CD14-positive monocyte (primary cell): ENCODE data around the gene BNC2. TPM values are rescaled to one million over a fixed set of nuclear protein-coding genes. Genes with fewer than 3 reads are reported as not detected.

ENCODE experiments used
- DNase-seq, 3 donors: peaks; one replicate each; pipeline ENCODE4 v3.0.0-alpha.2; 2011 to 2022
- H2AFZ ChIP-seq: 2 replicates; pipeline ENCODE4 v1.6.0; 2012; ENCODE audit warnings: mild to moderate bottlenecking, low read depth, low read length, inconsistent platforms; ENCODE audit not compliant: insufficient read depth, poor library complexity, severe bottlenecking
- H3K27ac ChIP-seq, 2 donors: 1 replicate in 1 of 2; 2 replicates in 1 of 2; pipeline ENCODE4 v1.5.1; 2012 to 2013; ENCODE audit warnings: low read length in 2 of 2, control low read depth in 1 of 2, inconsistent platforms in 1 of 2, low read depth in 1 of 2, mild to moderate bottlenecking in 1 of 2
- H3K27me3 ChIP-seq, 2 donors: one replicate each; pipeline versions ENCODE4 v1.6.0 to v1.6.1; 2011 to 2013; ENCODE audit warnings: low read length in 2 of 2; ENCODE audit not compliant: control insufficient read depth in 2 of 2, insufficient read depth in 2 of 2
- H3K36me3 ChIP-seq, 2 donors: replicated peaks in 1 of 2; 1 replicate in 1 of 2; 2 replicates in 1 of 2; pipeline versions ENCODE4 v1.5.1 to v1.6.1; 2012 to 2013; ENCODE audit warnings: low read length in 2 of 2, control low read depth in 1 of 2, inconsistent platforms in 1 of 2, mild to moderate bottlenecking in 1 of 2; ENCODE audit not compliant: insufficient read depth in 2 of 2, control insufficient read depth in 1 of 2
- H3K4me1 ChIP-seq, 2 donors: 1 replicate in 1 of 2; 2 replicates in 1 of 2; pipeline versions ENCODE4 v1.5.1 to v1.6.1; 2012 to 2013; ENCODE audit warnings: low read length in 2 of 2, control low read depth in 1 of 2, inconsistent platforms in 1 of 2, mild to moderate bottlenecking in 1 of 2, moderate library complexity in 1 of 2; ENCODE audit not compliant: insufficient read depth in 2 of 2, control insufficient read depth in 1 of 2
- H3K4me2 ChIP-seq: replicated peaks from 2 replicates; pipeline ENCODE3; 2012; ENCODE audit warnings: low read length, moderate library complexity, mild to moderate bottlenecking; ENCODE audit not compliant: poor library complexity, severe bottlenecking; ENCODE audit errors: extremely low read depth
- H3K4me3 ChIP-seq, 3 experiments: fragments of 200-600 bp in 1 of 3; sonication (generic) in 1 of 3; replicated peaks in 1 of 3; 1 replicate in 2 of 3; 2 replicates in 1 of 3; pipeline ENCODE4 v1.5.1; 2011 to 2013; ENCODE audit warnings: low read length in 3 of 3, mild to moderate bottlenecking in 3 of 3, control low read depth in 2 of 3, low read depth in 2 of 3, inconsistent platforms in 1 of 3, moderate library complexity in 1 of 3
- H3K79me2 ChIP-seq: 2 replicates; pipeline ENCODE4 v1.6.0; 2012; ENCODE audit warnings: mild to moderate bottlenecking, control low read depth, inconsistent platforms, low read length, moderate library complexity; ENCODE audit not compliant: insufficient read depth
- H3K9ac ChIP-seq: 2 replicates; pipeline ENCODE4 v1.6.0; 2017; ENCODE audit warnings: low read length, mild to moderate bottlenecking; ENCODE audit not compliant: insufficient read depth, poor library complexity, severe bottlenecking
- H3K9me3 ChIP-seq, 2 donors: replicated peaks in 1 of 2; 1 replicate in 1 of 2; 2 replicates in 1 of 2; pipeline versions ENCODE4 v1.5.1 to v1.6.1; 2012 to 2013; ENCODE audit warnings: low read length in 2 of 2, control low read depth in 1 of 2; ENCODE audit not compliant: control insufficient read depth in 1 of 2, insufficient read depth in 1 of 2
- H4K20me1 ChIP-seq: 2 replicates; pipeline ENCODE4 v1.6.0; 2012; ENCODE audit warnings: mild to moderate bottlenecking, low read length, control low read depth, moderate library complexity; ENCODE audit not compliant: insufficient read depth
- H3K27ac Mint-ChIP-seq, 7 donors: one replicate each; pipeline ENCODE4 v1.8.0; 2020; ENCODE audit warnings: mild to moderate bottlenecking in 7 of 7, mixed read lengths in 7 of 7, moderate library complexity in 6 of 7, inconsistent platforms in 2 of 7
- H3K27me3 Mint-ChIP-seq, 3 donors: one replicate each; pipeline ENCODE4 v1.8.0; 2021 to 2022; ENCODE audit warnings: low read depth in 3 of 3, mild to moderate bottlenecking in 3 of 3, mixed read lengths in 3 of 3, moderate library complexity in 3 of 3, inconsistent platforms in 1 of 3
- H3K36me3 Mint-ChIP-seq, 2 donors: one replicate each; pipeline ENCODE4 v1.8.0; 2020; ENCODE audit warnings: mixed read lengths in 2 of 2, inconsistent platforms in 1 of 2, mild to moderate bottlenecking in 1 of 2
- H3K4me1 Mint-ChIP-seq: one replicate; pipeline ENCODE4 v1.8.0; 2020; ENCODE audit warnings: mild to moderate bottlenecking, mixed read lengths
- H3K4me3 Mint-ChIP-seq, 2 donors: one replicate each; pipeline ENCODE4 v1.8.0; 2020; ENCODE audit warnings: mild to moderate bottlenecking in 2 of 2, mixed read lengths in 2 of 2, moderate library complexity in 1 of 2
- H3K9me3 Mint-ChIP-seq, 7 donors: one replicate each; pipeline ENCODE4 v1.8.0; 2020 to 2022; ENCODE audit warnings: mixed read lengths in 7 of 7, mild to moderate bottlenecking in 6 of 7, moderate library complexity in 6 of 7, inconsistent platforms in 2 of 7
- WGBS: methylation state at CpG from one replicate; pipeline ENCODE4 v1.1.5; 2013; ENCODE audit warnings: missing lambda C conversion rate; ENCODE audit not compliant: insufficient coverage; 5-methylcytosine and 5-hydroxymethylcytosine counted together
- intact Hi-C, 2 donors: fragments of 100-400 bp; cut with micrococcal nuclease; formaldehyde crosslinking; loops; one replicate each; pipeline versions ENCODE4 v1.15.0 to v1.15.1; 2023
- polyA plus RNA-seq, 3 donors: library from polyadenylated mRNA; depleted of rRNA in 1 of 3; unstranded in 2 of 3; stranded (reverse) in 1 of 3; fragments of 300-500 nt in 2 of 3; fragments of >200 nt in 1 of 3; fragmentation: Illumina TruSeq in 2 of 3; gene quantifications; 1 replicate in 2 of 3; 2 replicates in 1 of 3; pipeline ENCODE4 v1.2.3, GENCODE V29; 2012 to 2021
- TF ChIP-seq, protein P1 (sequence below): fragments of 200-600 bp; IDR thresholded peaks from one replicate; pipeline ENCODE4 v1.8.0; 2022; ENCODE audit warnings: antibody characterized with exemption, mild to moderate bottlenecking

BNC2 gene
- polyA plus RNA-seq, 3 donors = 0.01 TPM; not detected in 2

DNA sequence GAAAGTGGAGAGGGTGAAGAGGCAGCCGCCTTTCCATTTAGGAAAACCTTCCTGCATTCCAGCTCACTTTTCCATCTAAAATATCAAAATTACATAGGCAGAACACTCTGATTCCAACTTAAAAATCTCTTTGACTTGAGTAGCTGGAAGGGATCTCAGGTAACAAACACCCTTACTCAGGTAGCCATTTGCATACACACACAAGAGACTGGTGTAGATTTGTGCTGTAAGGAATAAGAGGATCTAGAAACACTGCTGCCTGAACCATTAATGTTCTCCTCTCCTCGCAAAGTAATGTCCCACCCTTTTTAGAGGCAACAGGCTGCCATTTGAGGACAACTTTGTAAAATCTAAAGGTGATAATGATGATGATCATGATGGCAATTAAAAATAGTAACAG, 53.5 kb downstream of the BNC2 start:
- Mint-ChIP-seq H3K4me3 (no peak overlapping the region), H3K4me1 (no peaks in the 10 kb centered on the region), H3K27me3 (peaks cover 0 to 3% (median 2%) of the 10 kb centered on the region in 3 donors), H3K36me3 (no peaks in the 10 kb centered on the region), H3K9me3 (peaks cover 0 to 5% (median 0%) of the 10 kb centered on the region in 7 donors), H3K27ac (no peak overlapping the region)
- no peak for DNase-seq
- no CpG with 5 or more reads among the region's 2 CpGs for WGBS
- Histone ChIP-seq H3K36me3 (no peaks in the 10 kb centered on the region), H3K4me2 (no peak overlapping the region), H2AFZ (no peak overlapping the region), H4K20me1 (no peaks in the 10 kb centered on the region), H3K79me2 (no peaks in the 10 kb centered on the region), H3K27ac (no peak overlapping the region), H3K27me3 (no peaks in the 10 kb centered on the region), H3K9me3 (no peaks in the 10 kb centered on the region), H3K4me3 (no peak overlapping the region), H3K4me1 (no peaks in the 10 kb centered on the region), H3K9ac (no peak overlapping the region)
- intact Hi-C loops = no loop called here
- TF ChIP-seq, protein P1, sequence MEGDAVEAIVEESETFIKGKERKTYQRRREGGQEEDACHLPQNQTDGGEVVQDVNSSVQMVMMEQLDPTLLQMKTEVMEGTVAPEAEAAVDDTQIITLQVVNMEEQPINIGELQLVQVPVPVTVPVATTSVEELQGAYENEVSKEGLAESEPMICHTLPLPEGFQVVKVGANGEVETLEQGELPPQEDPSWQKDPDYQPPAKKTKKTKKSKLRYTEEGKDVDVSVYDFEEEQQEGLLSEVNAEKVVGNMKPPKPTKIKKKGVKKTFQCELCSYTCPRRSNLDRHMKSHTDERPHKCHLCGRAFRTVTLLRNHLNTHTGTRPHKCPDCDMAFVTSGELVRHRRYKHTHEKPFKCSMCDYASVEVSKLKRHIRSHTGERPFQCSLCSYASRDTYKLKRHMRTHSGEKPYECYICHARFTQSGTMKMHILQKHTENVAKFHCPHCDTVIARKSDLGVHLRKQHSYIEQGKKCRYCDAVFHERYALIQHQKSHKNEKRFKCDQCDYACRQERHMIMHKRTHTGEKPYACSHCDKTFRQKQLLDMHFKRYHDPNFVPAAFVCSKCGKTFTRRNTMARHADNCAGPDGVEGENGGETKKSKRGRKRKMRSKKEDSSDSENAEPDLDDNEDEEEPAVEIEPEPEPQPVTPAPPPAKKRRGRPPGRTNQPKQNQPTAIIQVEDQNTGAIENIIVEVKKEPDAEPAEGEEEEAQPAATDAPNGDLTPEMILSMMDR = no peak

DNA sequence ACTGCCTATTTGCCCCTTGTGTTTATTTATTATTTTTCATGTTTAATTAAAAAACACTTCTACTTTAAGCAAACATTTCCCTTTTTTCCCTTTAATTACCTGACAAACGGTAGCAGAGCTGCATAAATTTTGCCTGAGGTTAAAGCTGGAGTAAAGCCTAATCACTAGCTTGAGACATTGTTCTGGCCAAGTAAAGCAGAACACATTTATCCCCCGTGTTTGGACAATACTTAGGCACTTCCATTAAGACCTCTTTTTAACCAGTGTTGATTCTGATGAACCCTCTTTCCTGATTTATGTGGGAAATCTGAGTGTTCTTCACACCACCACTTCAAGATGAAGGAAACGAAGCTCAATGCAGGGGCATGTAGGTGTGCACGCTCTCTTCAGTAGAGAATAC, 54.5 kb downstream of the BNC2 start:
- peaks cover 0 to 2% (median 1%) of the 10 kb centered on the region in 3 donors for H3K27me3 Mint-ChIP-seq
- no peaks in the 10 kb centered on the region for H3K79me2 ChIP-seq
- no peaks in the 10 kb centered on the region for H3K4me1 Mint-ChIP-seq
- TF ChIP-seq, protein P1 = no peak
- no peaks in the 10 kb centered on the region for H3K36me3 Mint-ChIP-seq
- no peak overlapping the region for H3K27ac ChIP-seq
- H3K4me3 ChIP-seq = no peak overlapping the region
- H3K27me3 ChIP-seq = no peaks in the 10 kb centered on the region
- intact Hi-C loops = no loop called here
- WGBS = 67% methylated on average over 1 of the region's 4 CpGs
- DNase-seq = no peak
- no peaks in the 10 kb centered on the region for H3K36me3 ChIP-seq
- no peak overlapping the region for H2AFZ ChIP-seq
- H3K4me2 ChIP-seq = no peak overlapping the region
- H3K9me3 Mint-ChIP-seq = peaks cover 0 to 5% (median 0%) of the 10 kb centered on the region in 7 donors
- H3K9me3 ChIP-seq = no peaks in the 10 kb centered on the region
- no peak overlapping the region for H3K27ac Mint-ChIP-seq
- H3K4me3 Mint-ChIP-seq = no peak overlapping the region
- no peaks in the 10 kb centered on the region for H3K4me1 ChIP-seq
- H3K9ac ChIP-seq = no peak overlapping the region
- no peaks in the 10 kb centered on the region for H4K20me1 ChIP-seq
